NCI-H446 (cell line): ENCODE results near the gene ZPBP2.
"Not testable (repeated sequence)": the region's sequence is repeated elsewhere in the genome, so short reads cannot be mapped to it uniquely, and the experiment has no call there.

ENCODE experiments used
- DNase-seq, 2 experiments: peaks; one replicate each; lab custom pipeline; 2025; lab: John Stamatoyannopoulos, UW

Gene ZPBP2

GRCh38 chr17:39867880-39868553, at the start of gene ZPBP2:
TSS of gene ZPBP2 (plus strand) at chr17:39868202. CDS start at chr17:39868355, 153 bp downstream.
- no peak for DNase-seq

DNA sequence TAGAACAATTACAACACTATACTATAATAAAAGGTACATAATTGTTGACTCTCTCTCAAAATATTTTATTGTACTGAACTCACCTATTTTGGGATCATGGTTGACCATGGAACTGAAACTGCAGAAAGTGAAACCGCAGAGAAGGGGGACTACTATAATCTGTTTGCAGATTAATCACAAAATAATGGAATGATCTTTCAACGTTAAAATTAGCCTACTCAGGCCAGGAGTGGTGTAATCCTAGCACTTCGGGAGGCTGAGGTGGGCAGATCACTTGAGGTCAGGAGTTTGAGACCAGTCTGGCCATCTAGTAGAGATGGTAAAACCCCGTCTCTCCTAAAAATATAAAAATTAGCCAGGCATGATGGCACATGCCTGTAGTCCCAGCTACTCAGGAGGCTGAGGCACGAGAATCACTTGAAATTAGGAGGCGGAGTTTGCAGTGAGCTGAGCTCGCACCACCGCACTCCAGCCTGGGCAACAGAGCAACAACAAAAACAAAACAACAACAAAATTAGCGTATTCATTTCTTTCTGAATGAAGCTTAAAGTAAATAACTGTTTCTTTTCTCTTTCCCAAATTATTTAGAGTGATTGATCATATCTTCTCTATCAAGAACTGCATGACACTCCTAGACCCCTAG, 49.5 kb upstream of the ZPBP2 start:
- no peak for DNase-seq

- DNase-seq = no peak
Measured at GRCh38 chr17:39820541-39820940, 47.5 kb upstream of the ZPBP2 start.

GRCh38 chr17:39820987-39821386, 47.0 kb upstream of the ZPBP2 start:
- no peak for DNase-seq

GRCh38 chr17:39822051-39822451, 46.0 kb upstream of the ZPBP2 start:
- no peak for DNase-seq

- no peak for DNase-seq
Measured at GRCh38 chr17:39823407-39824054, 44.5 kb upstream of the ZPBP2 start.

GRCh38 chr17:39826334-39826733, 41.7 kb upstream of the ZPBP2 start:
- DNase-seq = no peak

DNA sequence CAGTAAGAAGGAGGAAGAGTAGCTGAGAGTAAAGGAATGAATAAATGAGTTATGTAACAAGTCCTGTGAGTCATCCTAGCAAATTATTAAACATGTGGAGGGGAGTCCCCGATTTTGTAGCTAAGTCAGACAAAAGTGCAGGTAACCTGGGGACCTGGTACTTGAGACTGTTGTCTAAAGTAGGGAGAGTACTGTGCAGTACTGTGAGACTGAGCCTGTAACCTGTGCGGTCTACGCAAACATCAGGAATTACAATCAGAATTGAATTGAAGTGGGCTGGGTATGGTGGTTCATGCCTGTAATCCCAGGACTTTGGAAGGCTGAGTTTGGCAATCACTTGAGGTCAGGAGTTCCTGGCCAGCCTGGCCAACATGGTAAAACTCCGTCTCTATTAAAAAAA, 39.6 kb upstream of the ZPBP2 start:
- DNase-seq = no peak

DNA sequence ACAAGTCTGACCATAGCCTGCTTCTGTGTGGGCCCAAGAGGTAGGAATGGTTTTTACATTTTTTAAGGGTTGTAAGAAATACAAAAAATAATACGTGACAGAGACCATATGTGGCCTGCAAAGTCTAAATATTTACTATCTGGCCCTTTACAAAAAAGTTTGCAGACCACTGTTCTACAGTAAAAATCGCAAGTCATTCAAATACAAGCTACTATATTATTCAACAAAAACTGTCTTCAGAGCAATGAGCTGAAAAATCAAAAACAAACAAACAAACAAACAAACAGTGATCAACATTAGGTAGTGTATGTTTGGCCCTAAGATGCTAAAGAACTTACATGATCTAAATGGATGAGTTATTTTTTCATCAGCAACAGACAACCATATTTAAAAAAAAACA, 36.4 kb upstream of the ZPBP2 start:
- DNase-seq = no peak

DNA sequence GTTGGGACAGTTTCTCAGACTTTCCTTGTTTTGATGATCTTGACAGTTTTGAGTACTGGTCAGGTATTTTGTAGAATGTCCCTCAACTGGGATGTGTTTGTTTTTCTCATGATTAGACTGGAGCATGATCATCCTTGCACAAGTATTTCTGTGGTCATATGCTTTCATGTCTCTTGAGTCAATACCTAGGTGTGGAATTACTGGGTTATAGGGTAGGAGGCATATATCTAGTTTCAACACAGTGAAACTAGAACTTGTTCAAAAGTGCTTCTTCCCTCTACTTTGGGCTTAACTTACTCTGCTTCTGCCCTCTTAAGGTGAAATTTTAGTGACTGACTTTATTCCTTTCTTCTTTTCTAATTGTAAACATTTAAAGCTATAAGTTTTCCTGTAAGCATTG, 34.0 kb upstream of the ZPBP2 start:
- no peak for DNase-seq

- DNase-seq = no peak
Measured at GRCh38 chr17:39835038-39835786, 32.8 kb upstream of the ZPBP2 start.

DNA sequence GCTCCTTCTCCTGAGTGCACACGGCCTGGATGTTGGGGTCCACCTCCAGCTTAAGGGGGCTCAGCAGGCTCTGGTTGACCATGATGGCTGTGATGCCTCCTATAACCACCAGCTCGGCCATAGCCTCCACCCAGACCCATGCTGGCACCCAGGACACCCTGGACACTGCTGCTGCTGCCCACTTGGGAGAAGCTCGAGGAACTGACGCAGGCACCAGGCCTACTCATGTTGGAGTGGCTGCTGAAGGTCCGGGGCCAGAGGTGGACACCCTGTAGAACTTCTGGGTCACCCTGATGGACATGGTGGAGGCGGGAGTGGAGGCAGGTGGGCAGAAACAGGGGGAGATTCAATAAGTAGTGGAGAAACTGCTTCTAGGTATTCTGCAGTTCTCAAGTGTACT, 31.9 kb upstream of the ZPBP2 start:
- DNase-seq = no peak

DNA sequence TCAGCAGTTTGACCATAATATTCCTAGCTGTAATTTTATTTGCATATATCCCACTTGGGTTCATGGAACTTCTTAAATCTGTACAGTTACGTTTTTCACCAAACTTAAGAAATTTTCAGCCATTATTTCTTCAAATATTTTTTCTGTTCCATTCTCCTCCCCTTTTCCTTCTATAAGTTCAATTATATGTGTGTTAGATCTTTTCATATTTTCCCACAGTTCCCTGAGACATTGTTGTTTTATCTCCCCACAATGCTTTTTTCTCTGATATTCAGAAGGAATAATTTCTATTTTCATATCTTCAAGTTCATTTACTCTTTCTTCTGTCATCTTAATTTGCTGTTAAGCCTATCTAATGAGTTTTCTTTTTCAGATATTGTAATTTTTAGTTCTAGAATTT, 29.9 kb upstream of the ZPBP2 start:
- no peak for DNase-seq

GRCh38 chr17:39838784-39839183, 29.2 kb upstream of the ZPBP2 start:
- DNase-seq = no peak

- no peak for DNase-seq
Measured at GRCh38 chr17:39841134-39841683, 26.8 kb upstream of the ZPBP2 start.

DNA sequence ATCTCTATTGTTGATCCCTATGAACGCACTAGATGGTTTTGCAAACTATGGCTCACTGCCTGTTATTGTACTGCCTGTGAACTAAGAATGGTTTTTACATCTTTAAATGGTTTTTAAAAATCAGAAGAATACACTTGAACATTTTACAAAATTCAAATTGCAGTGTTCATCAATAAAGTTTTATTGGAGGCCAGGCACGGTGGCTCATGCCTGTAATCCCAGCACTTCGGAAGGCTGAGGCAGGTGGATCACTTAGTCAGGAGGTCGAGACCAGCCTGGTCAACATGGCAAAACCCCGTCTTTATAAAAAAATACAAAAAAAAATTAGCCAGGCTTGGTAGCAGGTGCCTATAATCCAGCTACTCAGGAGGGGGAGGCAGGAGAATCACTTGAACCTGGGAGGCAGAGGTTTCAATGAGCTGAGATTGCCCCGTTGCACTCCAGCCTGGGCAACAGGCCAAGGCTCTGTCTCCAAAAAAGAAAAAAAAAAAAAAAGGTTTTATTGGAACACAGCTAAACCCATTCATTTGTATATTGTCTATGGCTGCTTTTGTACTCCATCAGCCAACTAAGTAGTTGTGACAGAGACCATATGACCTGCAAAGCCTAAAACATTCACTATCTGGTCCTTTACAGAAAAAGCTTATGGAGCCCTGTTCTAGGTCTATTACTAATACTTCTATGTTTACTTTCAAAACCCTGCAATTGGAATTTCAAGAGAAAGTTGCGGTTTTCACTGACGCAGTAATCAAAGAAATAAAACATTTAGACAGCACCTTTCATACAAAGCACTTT, 22.8 kb upstream of the ZPBP2 start:
- no peak for DNase-seq

- DNase-seq = no peak
Measured at GRCh38 chr17:39846205-39846604, 21.8 kb upstream of the ZPBP2 start.

DNA sequence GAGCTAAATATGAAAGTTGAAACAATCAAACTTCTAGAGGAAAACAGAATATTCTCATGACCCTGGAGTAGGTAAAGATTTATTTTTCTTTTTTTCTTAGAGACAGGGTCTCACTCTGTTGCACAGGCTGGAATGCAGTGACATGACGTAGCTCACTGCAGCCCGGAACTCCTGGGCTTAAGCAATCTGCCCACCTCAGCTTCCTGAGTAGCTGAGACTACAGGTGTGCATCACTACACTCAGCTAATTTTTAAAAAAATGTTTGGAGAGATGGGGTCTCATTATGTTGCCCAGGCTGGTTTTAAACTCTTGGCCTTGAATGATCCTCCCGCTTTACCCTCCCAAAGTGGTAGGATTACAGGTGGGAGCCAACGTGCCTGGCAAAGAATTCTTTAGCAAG, 19.4 kb upstream of the ZPBP2 start:
- no peak for DNase-seq

- not testable (repeated sequence) for DNase-seq
Measured at GRCh38 chr17:39850186-39850585, 17.8 kb upstream of the ZPBP2 start.

DNA sequence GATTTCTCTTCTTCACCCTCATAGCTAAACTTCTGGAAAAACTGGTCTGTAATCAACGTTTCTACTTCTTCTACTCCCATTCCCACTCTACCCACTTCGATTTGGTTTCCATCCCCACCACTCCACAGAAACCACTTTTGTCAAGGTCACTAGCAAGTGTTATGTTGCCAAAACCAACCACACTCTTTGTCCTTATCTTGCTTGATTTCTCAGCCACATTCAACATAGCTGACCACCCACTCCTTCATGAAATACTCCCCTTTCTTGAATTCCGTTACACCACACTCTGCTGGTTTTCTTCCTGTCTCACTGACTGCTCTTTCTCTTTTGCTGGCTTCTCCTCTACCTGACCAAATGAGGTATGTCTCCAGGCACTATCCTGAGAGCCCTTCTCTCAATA, 15.8 kb upstream of the ZPBP2 start:
- no peak for DNase-seq

DNA sequence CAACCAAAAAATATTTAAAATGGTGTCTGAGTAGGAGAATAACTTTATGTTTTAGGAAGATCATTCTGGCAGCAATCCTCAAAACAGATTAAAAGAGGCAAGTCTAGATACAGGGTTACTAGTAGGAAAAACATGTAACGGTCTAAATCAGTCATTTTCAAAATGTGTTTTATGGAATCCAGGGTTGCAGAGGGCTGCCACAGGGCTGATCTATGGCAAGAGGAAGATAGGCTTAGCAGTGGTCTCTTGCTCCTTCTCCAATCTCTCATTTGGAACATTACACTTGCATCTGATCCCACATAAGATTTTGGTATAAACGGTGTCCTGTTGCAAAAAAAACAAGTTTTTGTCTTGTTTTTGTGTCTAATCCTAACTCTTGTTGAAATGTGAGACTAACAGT, 13.1 kb upstream of the ZPBP2 start:
- DNase-seq = no peak
